ENCODE results near the gene MYBPH.

- TF ChIP-seq EZH2 (IDR thresholded peaks at IDR 0.05; ENCODE audit: borderline replicate concordance, insufficient read depth, low read length, poor library complexity, severe bottlenecking) (no peak), RAD21 (conservative IDR thresholded peaks at IDR 0.05) (no peak), CTCF (IDR thresholded peaks at IDR 0.05; ENCODE audit: poor library complexity, severe bottlenecking) (no peak), POLR2AphosphoS5 (IDR thresholded peaks at IDR 0.05) (no peak)
Measured at GRCh38 chr1:203187304-203187685, 11.7 kb upstream of the MYBPH start.

All from neural cell (in vitro differentiated cells).